IgD-negative memory B cell (primary cell): ENCODE data around the gene UBTD1. TPM values are rescaled to one million over a fixed set of nuclear protein-coding genes. Genes with fewer than 3 reads are reported as not detected.

Experiments
- H3K27ac Mint-ChIP-seq, 3 donors: one replicate each; pipeline ENCODE4 v1.8.0; 2020 to 2022; ENCODE audit warnings: mild to moderate bottlenecking in 3 of 3, mixed read lengths in 3 of 3, moderate library complexity in 1 of 3
- H3K27me3 Mint-ChIP-seq: one replicate; pipeline ENCODE4 v1.8.0; 2021; ENCODE audit warnings: mixed read lengths
- H3K36me3 Mint-ChIP-seq: one replicate; pipeline ENCODE4 v1.8.0; 2020; ENCODE audit warnings: mild to moderate bottlenecking, mixed read lengths
- H3K4me1 Mint-ChIP-seq, 3 donors: one replicate each; pipeline ENCODE4 v1.8.0; 2020 to 2022; ENCODE audit warnings: mixed read lengths in 3 of 3, mild to moderate bottlenecking in 1 of 3
- H3K4me3 Mint-ChIP-seq, 4 donors: one replicate each; pipeline ENCODE4 v1.8.0; 2020 to 2022; ENCODE audit warnings: mild to moderate bottlenecking in 4 of 4, mixed read lengths in 4 of 4, moderate library complexity in 3 of 4
- H3K9me3 Mint-ChIP-seq, 3 donors: one replicate each; pipeline ENCODE4 v1.8.0; 2020 to 2021; ENCODE audit warnings: mixed read lengths in 3 of 3, mild to moderate bottlenecking in 1 of 3
- polyA plus RNA-seq: library from polyadenylated mRNA; unstranded; fragments of 300-500 nt; fragmentation: Illumina TruSeq; gene quantifications from one replicate; pipeline ENCODE4 v1.2.3, GENCODE V29; 2021

The UBTD1 gene
- polyA plus RNA-seq, 1 donor from 2014 or later, result 1.2 TPM

DNA sequence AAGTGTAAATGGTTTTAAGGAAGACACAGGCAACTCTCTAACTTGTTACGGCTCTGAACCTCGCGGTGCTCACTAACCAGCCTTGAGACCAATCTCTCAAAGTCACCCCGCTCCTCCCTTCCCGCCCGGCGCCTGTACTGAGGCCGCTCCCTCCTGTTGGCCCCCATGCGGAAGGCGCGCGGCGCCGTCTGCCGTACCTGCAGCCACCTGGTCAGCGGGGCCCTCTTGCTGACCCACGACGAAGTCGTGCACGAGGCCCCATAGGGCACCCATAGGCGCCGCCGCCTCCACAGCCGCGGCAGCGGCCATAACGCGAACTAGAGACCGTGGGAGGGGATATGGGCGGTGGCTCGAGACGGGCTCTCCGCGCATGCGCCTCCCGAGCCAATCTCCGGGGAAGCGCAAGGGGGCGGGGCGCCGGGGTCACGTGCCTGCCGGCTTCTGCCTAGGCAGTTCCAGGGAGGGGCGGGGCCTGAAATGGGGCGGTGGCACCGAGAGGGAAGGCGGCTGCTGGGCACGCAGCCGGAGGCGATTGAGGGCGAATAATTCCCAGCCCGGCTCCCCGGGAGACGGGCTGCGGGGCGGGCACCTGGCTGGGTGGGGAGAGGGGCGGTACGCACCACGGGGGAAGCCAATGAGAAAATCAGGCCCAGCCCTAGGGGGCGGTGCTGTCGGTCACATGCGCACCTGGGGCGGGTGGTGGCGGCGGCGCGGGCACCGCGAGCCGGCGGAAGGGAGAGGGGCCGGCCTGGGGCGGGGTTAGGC lies 466 bp upstream of the UBTD1 start, which contains the start of gene MMS19:
MMS19 (minus strand) TSS at position 347 of the 765 bp plus-strand sequence; CDS start at position 309, 38 bp downstream.
- Mint-ChIP-seq H3K4me1 (peaks cover 4 to 28% (median 20%) of the 10 kb centered on the region in 3 donors), H3K9me3 (peaks cover 0 to 2% (median 0%) of the 10 kb centered on the region in 3 donors), H3K27ac (peak within 1 kb of the TSS; percentile 88 to 98 (median 94)), H3K27me3 (peaks cover 26% of the 10 kb centered on the region), H3K4me3 (peak within 1 kb of the TSS; percentile 95 to 99 (median 98)), H3K36me3 (no peaks in the 10 kb centered on the region)

DNA sequence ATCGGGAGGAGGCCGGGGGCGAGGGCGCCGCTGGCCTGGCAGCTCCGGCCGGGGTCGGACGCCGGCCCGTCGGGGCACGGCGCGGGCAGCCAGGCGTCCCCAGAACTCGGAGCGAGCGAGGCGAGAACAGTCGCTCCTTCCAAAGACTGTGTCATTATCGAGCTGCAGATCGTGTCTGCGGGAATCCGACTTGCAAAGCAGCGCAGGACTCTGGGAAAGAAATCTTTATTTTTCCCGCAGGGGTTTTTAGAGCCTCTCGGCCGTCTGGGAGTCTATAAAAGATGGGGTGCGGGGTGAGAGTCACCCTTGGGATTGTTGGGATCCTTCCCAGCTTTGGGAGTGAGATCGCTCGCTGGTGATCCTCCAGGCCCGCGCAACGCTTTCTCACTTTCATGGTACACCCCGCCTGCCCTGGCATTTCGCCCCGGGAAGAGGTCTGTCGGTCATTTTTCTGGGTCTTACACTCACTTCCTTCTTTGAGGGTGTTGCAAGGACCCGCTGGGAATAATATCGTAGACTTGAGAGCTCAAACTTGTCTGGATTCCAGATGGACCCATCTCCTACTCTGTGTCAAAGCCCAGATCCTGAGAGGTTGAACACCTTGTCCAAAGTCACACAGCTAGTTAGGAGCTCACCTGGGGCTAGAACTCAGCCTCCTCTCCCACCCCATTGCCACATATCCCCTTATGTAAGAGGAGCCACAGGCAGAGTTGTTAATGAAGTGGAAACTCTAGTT lies 1.0 kb downstream of the UBTD1 start:
- peak overlapping the region; percentile 70 to 88 (median 84) for H3K4me3 Mint-ChIP-seq
- H3K4me1 Mint-ChIP-seq, result peaks cover 4 to 19% (median 16%) of the 10 kb centered on the region in 3 donors
- H3K36me3 Mint-ChIP-seq, result no peaks in the 10 kb centered on the region
- H3K27me3 Mint-ChIP-seq, result peaks cover 26% of the 10 kb centered on the region
- H3K27ac Mint-ChIP-seq, result peak overlapping the region in 1 of 3 donors; percentile 73
- H3K9me3 Mint-ChIP-seq, result peaks cover 0 to 2% (median 0%) of the 10 kb centered on the region in 3 donors

GRCh38 chr10:97500297-97500575 lies 1.5 kb downstream of the UBTD1 start:
- H3K9me3 Mint-ChIP-seq, result peaks cover 0 to 2% (median 0%) of the 10 kb centered on the region in 3 donors
- H3K27ac Mint-ChIP-seq, result peak overlapping the region in 1 of 3 donors; percentile 73
- H3K4me1 Mint-ChIP-seq, result peaks cover 4 to 16% (median 13%) of the 10 kb centered on the region in 3 donors
- H3K4me3 Mint-ChIP-seq, result peak overlapping the region; percentile 33 to 88 (median 62)
- H3K36me3 Mint-ChIP-seq, result no peaks in the 10 kb centered on the region
- peaks cover 26% of the 10 kb centered on the region for H3K27me3 Mint-ChIP-seq

- Mint-ChIP-seq H3K4me3 (peak overlapping the region in 1 of 4 donors; percentile 12), H3K27me3 (peaks cover 29% of the 10 kb centered on the region), H3K36me3 (no peaks in the 10 kb centered on the region), H3K9me3 (peaks cover 0 to 2% (median 0%) of the 10 kb centered on the region in 3 donors), H3K27ac (no peak overlapping the region), H3K4me1 (peaks cover 0 to 3% (median 0%) of the 10 kb centered on the region in 3 donors)
Measured at GRCh38 chr10:97502916-97503315, 4.2 kb downstream of the UBTD1 start.

DNA sequence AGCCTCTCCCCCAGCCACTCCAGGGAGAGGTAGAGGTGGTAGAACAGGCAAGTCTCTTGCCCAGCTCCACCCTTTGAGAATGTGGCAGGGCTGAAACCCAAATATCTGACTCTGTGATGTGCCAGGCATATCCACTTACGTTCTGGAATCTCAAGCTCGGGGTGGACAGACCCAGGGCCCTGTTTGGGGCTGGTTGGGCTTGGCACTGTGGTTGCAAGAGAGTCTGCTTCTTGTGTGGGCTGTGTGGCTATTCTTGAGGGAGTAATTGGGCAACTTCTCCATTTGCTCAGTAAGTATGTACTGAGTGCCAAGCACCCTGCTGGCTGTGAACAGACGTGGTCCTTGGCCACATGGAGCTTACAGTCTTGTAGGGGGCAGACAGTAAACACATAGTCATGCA lies 4.7 kb downstream of the UBTD1 start:
- H3K27me3 Mint-ChIP-seq, result peaks cover 29% of the 10 kb centered on the region
- no peaks in the 10 kb centered on the region for H3K4me1 Mint-ChIP-seq
- H3K4me3 Mint-ChIP-seq, result no peak overlapping the region
- H3K9me3 Mint-ChIP-seq, result peaks cover 0 to 2% (median 0%) of the 10 kb centered on the region in 3 donors
- H3K27ac Mint-ChIP-seq, result no peak overlapping the region
- no peaks in the 10 kb centered on the region for H3K36me3 Mint-ChIP-seq

DNA sequence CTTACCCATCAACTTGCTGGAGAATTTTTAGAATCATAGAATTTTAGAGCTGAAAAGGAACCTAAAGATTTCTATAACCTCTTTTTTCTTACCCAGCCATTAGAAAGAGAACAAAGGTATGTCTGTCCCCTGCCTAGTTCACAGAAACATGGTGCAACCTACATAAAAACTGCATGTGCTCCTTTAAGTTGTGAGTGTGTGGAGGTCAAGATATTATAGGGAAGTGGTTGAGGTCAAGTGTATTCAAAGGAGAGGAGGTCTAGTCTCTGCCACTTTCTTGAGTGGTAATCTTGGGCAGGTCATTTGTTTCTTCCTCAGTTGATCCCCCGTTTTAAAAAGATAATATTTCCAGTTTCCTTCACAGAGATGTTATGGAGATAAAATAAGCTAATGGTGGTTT lies 6.4 kb downstream of the UBTD1 start:
- Mint-ChIP-seq H3K4me1 (no peaks in the 10 kb centered on the region), H3K36me3 (no peaks in the 10 kb centered on the region), H3K4me3 (no peak overlapping the region), H3K9me3 (peaks cover 0 to 2% (median 0%) of the 10 kb centered on the region in 3 donors), H3K27ac (no peak overlapping the region), H3K27me3 (peaks cover 25% of the 10 kb centered on the region)

GRCh38 chr10:97506199-97506991 lies 7.7 kb downstream of the UBTD1 start:
- no peaks in the 10 kb centered on the region for H3K4me1 Mint-ChIP-seq
- no peaks in the 10 kb centered on the region for H3K36me3 Mint-ChIP-seq
- H3K27me3 Mint-ChIP-seq, result peaks cover 12% of the 10 kb centered on the region
- no peak overlapping the region for H3K4me3 Mint-ChIP-seq
- H3K9me3 Mint-ChIP-seq, result peaks cover 0 to 2% (median 0%) of the 10 kb centered on the region in 3 donors
- no peak overlapping the region for H3K27ac Mint-ChIP-seq

DNA sequence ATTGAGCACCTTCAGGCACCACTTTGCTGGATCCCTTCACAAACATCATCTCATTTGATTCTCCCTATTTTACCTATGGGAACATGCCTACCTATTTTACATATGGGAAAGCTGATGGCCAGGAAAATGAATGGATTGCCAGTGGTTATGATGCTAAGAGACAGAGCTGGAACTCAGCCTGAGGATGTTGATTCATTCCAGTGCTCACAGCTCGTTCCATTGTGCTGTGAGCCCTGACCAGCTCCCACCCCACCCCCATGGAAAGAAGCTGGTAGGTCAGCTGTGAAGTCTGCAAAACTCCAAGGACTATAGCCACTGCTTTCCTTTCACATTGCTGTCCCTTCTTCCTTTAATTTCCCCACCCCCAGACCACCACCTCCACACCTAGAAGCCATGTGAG lies 9.6 kb downstream of the UBTD1 start:
- no peak overlapping the region for H3K27ac Mint-ChIP-seq
- peaks cover 5% of the 10 kb centered on the region for H3K27me3 Mint-ChIP-seq
- no peak overlapping the region for H3K4me3 Mint-ChIP-seq
- no peaks in the 10 kb centered on the region for H3K36me3 Mint-ChIP-seq
- no peaks in the 10 kb centered on the region for H3K4me1 Mint-ChIP-seq
- H3K9me3 Mint-ChIP-seq, result no peaks in the 10 kb centered on the region

DNA sequence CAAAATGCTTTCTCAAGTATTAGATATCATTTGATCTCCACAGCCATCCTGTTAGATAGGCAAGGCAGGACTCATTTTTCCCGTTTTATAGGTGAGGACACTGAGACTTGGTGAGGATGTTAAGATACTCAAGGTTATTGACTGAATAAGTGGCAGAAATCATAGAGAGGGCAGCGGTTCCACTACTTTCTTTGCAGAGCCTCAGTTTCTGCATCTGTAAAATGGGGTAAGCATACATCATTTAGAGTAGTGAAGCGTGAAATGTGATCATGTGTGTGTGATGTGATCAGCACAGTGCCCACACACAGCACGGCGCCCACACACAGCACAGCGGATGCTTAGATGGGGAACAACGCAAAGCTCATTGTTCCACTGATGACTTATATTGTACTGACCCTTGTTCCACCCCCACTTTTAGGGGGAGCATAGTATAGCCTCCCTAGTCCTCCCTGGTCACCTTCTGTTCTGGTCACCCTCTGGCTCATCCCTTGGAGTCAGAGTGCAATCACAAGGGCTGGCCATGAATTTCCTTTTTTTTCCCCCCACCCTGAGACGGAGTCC lies 10.5 kb downstream of the UBTD1 start:
- H3K9me3 Mint-ChIP-seq, result no peaks in the 10 kb centered on the region
- no peaks in the 10 kb centered on the region for H3K36me3 Mint-ChIP-seq
- no peaks in the 10 kb centered on the region for H3K4me1 Mint-ChIP-seq

DNA sequence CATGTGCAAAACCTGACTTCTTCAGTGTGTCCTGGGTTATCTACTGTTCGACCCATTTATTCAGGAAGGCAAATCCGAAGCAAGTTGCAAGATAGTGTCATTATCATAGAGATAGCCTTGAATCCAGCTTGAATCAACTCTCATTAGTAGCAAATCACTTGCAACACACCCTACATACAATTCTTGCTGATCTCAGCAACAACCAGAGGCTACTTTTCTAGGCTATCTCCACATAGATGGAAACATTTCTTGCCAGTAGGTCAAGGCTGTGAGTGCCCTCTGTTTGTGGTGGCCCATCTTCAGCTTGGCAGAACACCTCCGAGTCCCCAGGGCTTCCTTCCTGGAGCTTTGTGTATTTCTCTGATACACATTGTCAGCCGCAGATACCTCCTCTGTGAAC lies 12.0 kb downstream of the UBTD1 start:
- H3K27me3 Mint-ChIP-seq, result peaks cover 8% of the 10 kb centered on the region

More for the DNA sequence above, 10.5 kb downstream of the UBTD1 start:
- peaks cover 5% of the 10 kb centered on the region for H3K27me3 Mint-ChIP-seq
- H3K27ac Mint-ChIP-seq, result no peak overlapping the region
- no peak overlapping the region for H3K4me3 Mint-ChIP-seq

GRCh38 chr10:97511711-97512440 lies 13.2 kb downstream of the UBTD1 start:
- no peaks in the 10 kb centered on the region for H3K36me3 Mint-ChIP-seq
- H3K27me3 Mint-ChIP-seq, result peaks cover 8% of the 10 kb centered on the region
- H3K4me1 Mint-ChIP-seq, result no peaks in the 10 kb centered on the region
- no peak overlapping the region for H3K27ac Mint-ChIP-seq
- H3K9me3 Mint-ChIP-seq, result no peaks in the 10 kb centered on the region
- H3K4me3 Mint-ChIP-seq, result no peak overlapping the region

More for the DNA sequence above, 12.0 kb downstream of the UBTD1 start:
- no peak overlapping the region for H3K27ac Mint-ChIP-seq
- H3K4me1 Mint-ChIP-seq, result no peaks in the 10 kb centered on the region
- no peaks in the 10 kb centered on the region for H3K36me3 Mint-ChIP-seq
- H3K9me3 Mint-ChIP-seq, result no peaks in the 10 kb centered on the region
- H3K4me3 Mint-ChIP-seq, result no peak overlapping the region

DNA sequence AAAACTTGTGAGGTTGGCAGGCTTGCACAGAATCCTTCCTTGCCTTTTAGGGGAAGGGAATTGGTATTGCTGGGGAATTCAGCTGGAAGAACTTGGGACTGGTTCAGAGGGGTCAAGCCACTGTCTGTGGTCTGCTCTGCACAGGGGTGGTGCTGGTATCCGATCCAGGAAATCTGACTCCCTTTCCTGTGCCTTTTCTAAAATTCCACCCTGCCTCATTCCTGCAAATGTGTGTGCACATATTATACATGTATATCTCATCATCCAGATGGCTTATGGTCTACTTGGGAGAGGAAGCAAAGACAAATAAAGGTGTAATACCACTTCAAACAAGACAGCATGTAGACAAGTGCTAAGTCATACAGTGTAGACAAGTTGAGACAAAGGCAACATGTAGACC lies 14.3 kb downstream of the UBTD1 start:
- Mint-ChIP-seq H3K27ac (no peak overlapping the region), H3K9me3 (no peaks in the 10 kb centered on the region), H3K4me1 (no peaks in the 10 kb centered on the region), H3K4me3 (no peak overlapping the region), H3K27me3 (peaks cover 9% of the 10 kb centered on the region), H3K36me3 (no peaks in the 10 kb centered on the region)

DNA sequence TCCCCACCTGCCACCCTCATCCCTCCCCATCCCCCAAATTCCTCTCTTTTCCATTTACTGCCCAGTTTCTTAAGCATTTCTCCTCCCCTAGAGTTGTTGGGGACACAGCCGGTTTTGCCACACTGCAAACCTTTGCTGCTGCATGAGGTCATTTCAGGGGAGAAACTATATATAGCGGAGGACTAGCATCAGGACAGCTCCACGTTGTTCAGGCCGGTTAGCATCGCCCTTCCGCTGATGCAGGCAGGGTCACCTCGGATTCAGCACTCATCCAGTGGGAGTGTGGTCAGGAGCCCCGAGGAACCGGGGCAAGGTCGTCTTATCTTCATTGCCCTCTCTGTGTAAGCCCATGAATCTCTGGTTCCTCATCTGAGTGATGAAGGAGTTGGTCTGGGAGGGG lies 15.6 kb downstream of the UBTD1 start:
- Mint-ChIP-seq H3K27ac (no peak overlapping the region), H3K27me3 (peaks cover 8% of the 10 kb centered on the region), H3K4me3 (no peak overlapping the region)

DNA sequence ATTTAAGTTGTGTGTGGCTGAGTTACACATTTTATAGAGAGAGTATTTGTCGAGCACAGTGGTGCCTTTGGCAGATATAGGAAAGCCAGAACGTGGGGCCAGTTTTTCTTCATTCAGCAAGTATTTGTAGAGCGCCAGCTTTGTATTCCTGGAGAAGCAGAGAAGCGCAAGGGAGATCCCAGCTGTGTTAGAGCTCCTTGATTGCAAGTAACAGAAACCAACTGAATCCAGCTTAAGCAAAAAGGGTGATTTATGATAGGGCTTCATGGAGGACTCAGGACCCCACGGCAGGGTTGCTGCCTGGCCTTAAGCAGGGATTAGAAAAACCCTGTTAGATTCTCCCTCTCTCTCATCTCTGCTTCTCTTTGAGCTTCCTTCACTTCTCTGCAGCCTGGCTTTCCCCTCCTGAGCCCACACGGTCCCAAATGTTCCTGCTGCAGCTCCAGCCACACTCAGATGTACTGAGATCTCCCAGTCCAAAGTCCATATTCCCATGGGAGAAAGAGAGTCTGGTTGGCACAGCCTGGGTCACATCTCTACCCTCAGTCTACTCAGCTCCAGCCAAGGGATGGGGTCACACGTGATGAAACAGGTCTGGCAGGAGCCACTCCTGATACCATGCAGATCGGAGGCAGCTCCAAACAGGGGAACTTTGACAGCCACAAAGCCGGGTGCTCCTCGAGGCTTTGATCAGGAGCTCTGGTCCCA lies 16.7 kb downstream of the UBTD1 start:
- H3K9me3 Mint-ChIP-seq, result no peaks in the 10 kb centered on the region
- H3K4me1 Mint-ChIP-seq, result no peaks in the 10 kb centered on the region
- peaks cover 8% of the 10 kb centered on the region for H3K27me3 Mint-ChIP-seq
- H3K27ac Mint-ChIP-seq, result no peak overlapping the region
- H3K4me3 Mint-ChIP-seq, result no peak overlapping the region
- H3K36me3 Mint-ChIP-seq, result no peaks in the 10 kb centered on the region

More for the DNA sequence above, 15.6 kb downstream of the UBTD1 start:
- Mint-ChIP-seq H3K9me3 (no peaks in the 10 kb centered on the region), H3K4me1 (no peaks in the 10 kb centered on the region), H3K36me3 (no peaks in the 10 kb centered on the region)
